ENCODE data around the gene MOG. TPM values are rescaled to one million over a fixed set of nuclear protein-coding genes. Genes with fewer than 3 reads are reported as not detected.

Gene MOG
- total RNA-seq, 1 experiment from 2014 or later, result 0.55 TPM

DNA sequence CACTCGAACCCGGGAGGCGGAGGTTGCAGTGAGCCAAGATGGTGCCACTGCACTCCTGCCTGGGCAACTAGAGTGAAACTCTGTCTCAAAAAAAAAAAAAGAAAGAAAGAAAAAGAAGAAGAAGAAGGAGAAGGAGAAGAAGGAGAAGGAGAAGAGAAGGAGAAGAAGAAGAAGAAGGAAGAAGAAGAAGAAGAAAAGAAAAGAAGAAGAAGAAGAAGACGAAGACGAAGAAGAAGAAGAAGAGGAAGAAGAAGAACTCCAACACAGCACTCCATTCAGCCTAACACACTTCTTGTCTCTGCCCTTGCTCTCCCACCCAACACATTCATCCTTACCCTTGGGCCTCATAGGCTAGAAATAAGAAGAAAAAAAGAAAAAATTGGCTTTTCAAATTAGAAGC is 17.1 kb downstream of the MOG start:
- DNase-seq (ENCODE audit: low spot score), result no peak
- Mint-ChIP-seq H3K27me3 (ENCODE audit: low read depth) (peaks cover 36% of the 10 kb centered on the region), H3K36me3 (0 out of 2 replicates have a peak, but pooled peaks cover 3% of the 10 kb centered on the region), H3K27ac (no peak overlapping the region), H3K9me3 (no peaks in the 10 kb centered on the region), H3K4me3 (no peak overlapping the region), H3K4me1 (peaks cover 46% of the 10 kb centered on the region)
- ChIA-PET CTCF (interaction anchor here (0.7 to 6.2 kb wide), 4 partner anchors 11 to 23 kb away, joined by 3 to 58 read pairs (median 20); no protein-coding TSS in a partner anchor), POLR2A (no interaction called here)
- no peak for ATAC-seq
- no peak for TF ChIP-seq HMGXB4 (CRISPR knock-in tag; IDR thresholded peaks at IDR 0.05)
- TF ChIP-seq, protein P1, sequence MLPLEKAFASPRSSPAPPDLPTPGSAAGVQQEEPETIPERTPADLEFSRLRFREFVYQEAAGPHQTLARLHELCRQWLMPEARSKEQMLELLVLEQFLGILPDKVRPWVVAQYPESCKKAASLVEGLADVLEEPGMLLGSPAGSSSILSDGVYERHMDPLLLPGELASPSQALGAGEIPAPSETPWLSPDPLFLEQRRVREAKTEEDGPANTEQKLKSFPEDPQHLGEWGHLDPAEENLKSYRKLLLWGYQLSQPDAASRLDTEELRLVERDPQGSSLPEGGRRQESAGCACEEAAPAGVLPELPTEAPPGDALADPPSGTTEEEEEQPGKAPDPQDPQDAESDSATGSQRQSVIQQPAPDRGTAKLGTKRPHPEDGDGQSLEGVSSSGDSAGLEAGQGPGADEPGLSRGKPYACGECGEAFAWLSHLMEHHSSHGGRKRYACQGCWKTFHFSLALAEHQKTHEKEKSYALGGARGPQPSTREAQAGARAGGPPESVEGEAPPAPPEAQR (CRISPR knock-in tag; IDR thresholded peaks at IDR 0.05), result no peak
- TF ChIP-seq ELF4 (CRISPR knock-in tag; IDR thresholded peaks at IDR 0.05; ENCODE audit: low read depth), result no peak
- TF ChIP-seq, protein P2, sequence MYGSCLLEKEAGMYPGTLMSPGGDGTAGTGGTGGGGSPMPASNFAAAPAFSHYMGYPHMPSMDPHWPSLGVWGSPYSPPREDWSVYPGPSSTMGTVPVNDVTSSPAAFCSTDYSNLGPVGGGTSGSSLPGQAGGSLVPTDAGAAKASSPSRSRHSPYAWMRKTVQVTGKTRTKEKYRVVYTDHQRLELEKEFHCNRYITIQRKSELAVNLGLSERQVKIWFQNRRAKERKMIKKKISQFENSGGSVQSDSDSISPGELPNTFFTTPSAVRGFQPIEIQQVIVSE (CRISPR knock-in tag; IDR thresholded peaks at IDR 0.05; ENCODE audit: borderline replicate concordance), result no peak
- no peak for TF ChIP-seq RELA (CRISPR knock-in tag; IDR thresholded peaks at IDR 0.05; ENCODE audit: borderline replicate concordance)
- TF ChIP-seq GABPB1 (CRISPR knock-in tag; IDR thresholded peaks at IDR 0.05), result no peak
- TF ChIP-seq SMAD4 (CRISPR knock-in tag; IDR thresholded peaks at IDR 0.05), result no peak
- TF ChIP-seq MYBL2 (CRISPR knock-in tag; IDR thresholded peaks at IDR 0.05), result no peak
- TF ChIP-seq NR3C1 (CRISPR knock-in tag; conservative IDR thresholded peaks at IDR 0.05; ENCODE audit: low read depth), result no peak
- no peak for TF ChIP-seq AR (CRISPR knock-in tag; IDR thresholded peaks at IDR 0.05)
- no peak for TF ChIP-seq HMGA2 (CRISPR knock-in tag; IDR thresholded peaks at IDR 0.05)
- no peak for TF ChIP-seq TCF7 (CRISPR knock-in tag; IDR thresholded peaks at IDR 0.05; ENCODE audit: low read depth)
- TF ChIP-seq ZNF121 (CRISPR knock-in tag; IDR thresholded peaks at IDR 0.05), result no peak
- no peak for TF ChIP-seq CBFB (CRISPR knock-in tag; IDR thresholded peaks at IDR 0.05; ENCODE audit: low read depth)
- no peak for TF ChIP-seq NFATC4 (CRISPR knock-in tag; IDR thresholded peaks at IDR 0.05)
- no peak for TF ChIP-seq ZNF671 (CRISPR knock-in tag; IDR thresholded peaks at IDR 0.05)
- TF ChIP-seq FOXK1 (CRISPR knock-in tag; IDR thresholded peaks at IDR 0.05), result no peak

DNA sequence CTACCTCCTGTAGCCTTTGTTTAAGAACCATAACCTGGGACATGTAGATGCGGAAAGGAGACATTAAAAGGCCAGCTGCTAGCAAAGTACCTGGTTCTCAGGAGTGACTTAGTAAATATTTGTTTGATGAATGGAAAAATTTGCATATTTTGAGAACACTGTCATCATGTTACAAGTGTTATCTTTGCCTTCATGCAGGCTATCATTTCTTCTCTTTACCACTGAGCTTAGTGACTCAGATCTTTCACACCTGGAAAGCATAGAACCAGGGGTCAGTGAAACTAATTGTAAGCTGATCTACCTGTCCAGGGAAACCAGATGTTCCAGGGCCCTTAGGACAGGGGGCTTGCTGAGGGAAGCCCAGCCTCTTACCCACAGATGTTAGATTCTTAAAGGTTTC is 18.7 kb downstream of the MOG start:
- Mint-ChIP-seq H3K4me1 (peaks cover 53% of the 10 kb centered on the region), H3K9me3 (no peaks in the 10 kb centered on the region), H3K27ac (no peak overlapping the region), H3K4me3 (no peak overlapping the region), H3K27me3 (ENCODE audit: low read depth) (peaks cover 25% of the 10 kb centered on the region), H3K36me3 (0 out of 2 replicates have a peak, but pooled peaks cover 3% of the 10 kb centered on the region)
- DNase-seq (ENCODE audit: low spot score) (no peak), ATAC-seq (no peak)
- POLR2A ChIA-PET, result interaction anchor here (0.6 to 1.8 kb wide), 3 partner anchors 9 to 26 kb away, joined by 4 to 6 read pairs (median 6); no protein-coding TSS in a partner anchor
- CTCF ChIA-PET, result interaction anchor here (1.1 to 12.4 kb wide), 2 partner anchors 21 to 25 kb away, joined by 3 to 405 read pairs; no protein-coding TSS in a partner anchor
- TF ChIP-seq ARID4B (CRISPR knock-in tag; IDR thresholded peaks at IDR 0.05; ENCODE audit: borderline replicate concordance), result no peak
- TF ChIP-seq ZNF281 (CRISPR knock-in tag; IDR thresholded peaks at IDR 0.05), result no peak
- TF ChIP-seq JAZF1 (CRISPR knock-in tag; IDR thresholded peaks at IDR 0.05), result no peak
- TF ChIP-seq ZNF416 (CRISPR knock-in tag; IDR thresholded peaks at IDR 0.05), result no peak
- no peak for TF ChIP-seq RORB (CRISPR knock-in tag; IDR thresholded peaks at IDR 0.05)
